Kidney tubule cell (primary cell): Measurements from ENCODE around the gene ZNF407.

Experiments used
- DNase-seq: peaks from one replicate; pipeline ENCODE4 v3.0.0-alpha.2; 2018; ENCODE audit warnings: low spot score

ZNF407 gene

GRCh38 chr18:74791501-74792194 is 194.0 kb downstream of the ZNF407 start:
- DNase-seq = no peak

- DNase-seq = no peak
These were observed 196.1 kb downstream of the ZNF407 start for GRCh38 chr18:74793746-74794145.

- no peak for DNase-seq
These were observed 198.1 kb downstream of the ZNF407 start for GRCh38 chr18:74795751-74796150.

- DNase-seq = no peak
These were observed 198.5 kb downstream of the ZNF407 start for GRCh38 chr18:74796211-74796610.

GRCh38 chr18:74796841-74797576 is 199.3 kb downstream of the ZNF407 start:
- DNase-seq = peak; percentile 64

GRCh38 chr18:74797577-74798151 is 200.0 kb downstream of the ZNF407 start:
- DNase-seq = no peak

- no peak for DNase-seq
These were observed 201.9 kb downstream of the ZNF407 start for GRCh38 chr18:74799542-74799941.

- DNase-seq = no peak
These were observed 202.4 kb downstream of the ZNF407 start for GRCh38 chr18:74800098-74800497.

- no peak for DNase-seq
These were observed 205.4 kb downstream of the ZNF407 start for GRCh38 chr18:74803117-74803516.

- no peak for DNase-seq
These were observed 206.1 kb downstream of the ZNF407 start for GRCh38 chr18:74803769-74804168.

GRCh38 chr18:74804677-74805076 is 207.0 kb downstream of the ZNF407 start:
- DNase-seq = no peak

GRCh38 chr18:74806073-74806472 is 208.4 kb downstream of the ZNF407 start:
- no peak for DNase-seq

GRCh38 chr18:74806700-74807416 is 209.2 kb downstream of the ZNF407 start:
- peak; percentile 91 for DNase-seq

- no peak for DNase-seq
These were observed 219.9 kb downstream of the ZNF407 start for GRCh38 chr18:74817576-74817975.

GRCh38 chr18:74818516-74819175 is 221.0 kb downstream of the ZNF407 start:
- no peak for DNase-seq

- DNase-seq = peak; percentile 28
These were observed 221.9 kb downstream of the ZNF407 start for GRCh38 chr18:74819433-74820059.

- no peak for DNase-seq
These were observed 222.6 kb downstream of the ZNF407 start for GRCh38 chr18:74820160-74820780.

- DNase-seq = no peak
These were observed 227.8 kb downstream of the ZNF407 start for GRCh38 chr18:74825460-74825859.

GRCh38 chr18:74826572-74826971 is 228.9 kb downstream of the ZNF407 start:
- DNase-seq = no peak

GRCh38 chr18:74828200-74828599 is 230.5 kb downstream of the ZNF407 start:
- DNase-seq = no peak
